SK-N-SH (cell line): Measurements from ENCODE around the gene CDSN. TPM values are rescaled to one million over a fixed set of nuclear protein-coding genes. Genes with fewer than 3 reads are reported as not detected.
A peak's percentile ranks its signal among the peaks of the same experiment; 100 is the strongest.

Experiments used
- CTCF ChIA-PET: fragments of 300-600, 350-600 bp; formaldehyde crosslinking; extraction: SDS; loops from one replicate; lab custom pipeline; 2021; lab: Yijun Ruan, JAX
- POLR2A ChIA-PET: fragments of 350-600 bp; sonication (Branson Sonifier 250); formaldehyde crosslinking; extraction: SDS; loops from one replicate; lab custom pipeline; 2020; ENCODE audit warnings: antibody characterized with exemption, inconsistent platforms; lab: Yijun Ruan, JAX
- DNase-seq: peaks from one replicate; pipeline ENCODE4 v3.0.0; 2012
- H2AFZ ChIP-seq: fragments of 200-600 bp; sonication (generic); 2 replicates; pipeline ENCODE4 v1.8.1; 2016; ENCODE audit warnings: antibody characterized with exemption, mild to moderate bottlenecking, low read depth
- H3F3A ChIP-seq: fragments of 200-600 bp; sonication (generic); replicated peaks from 2 replicates; pipeline ENCODE3; 2016; ENCODE audit warnings: antibody characterized with exemption, mild to moderate bottlenecking; ENCODE audit not compliant: insufficient read depth
- H3K27ac ChIP-seq, 2 experiments: fragments of 200-500 bp in 1 of 2; fragments of 200-600 bp in 1 of 2; sonication (Bioruptor generic) in 1 of 2; sonication (generic), shearing (Covaris generic) in 1 of 2; 2 replicates each; pipeline versions ENCODE4 v1.5.1 to v1.6.1; 2014 to 2016; ENCODE audit warnings: low read depth in 2 of 2, inconsistent platforms in 1 of 2, low read length in 1 of 2, mild to moderate bottlenecking in 1 of 2, mixed read lengths in 1 of 2
- H3K27me3 ChIP-seq: fragments of 200-600 bp; sonication (generic), shearing (Covaris generic); 2 replicates; pipeline ENCODE4 v1.6.1; 2016; ENCODE audit warnings: mixed run types; ENCODE audit not compliant: insufficient read depth
- H3K36me3 ChIP-seq, 2 experiments: fragments of 200-500 bp in 1 of 2; fragments of 200-600 bp in 1 of 2; sonication (Bioruptor generic) in 1 of 2; sonication (generic) in 1 of 2; replicated peaks in 1 of 2; 2 replicates each; pipeline versions ENCODE3 to v1.5.1; 2014 to 2016; ENCODE audit warnings: low read length in 1 of 2, mild to moderate bottlenecking in 1 of 2; ENCODE audit not compliant: insufficient read depth in 2 of 2, control insufficient read depth in 1 of 2
- H3K4me1 ChIP-seq, 2 experiments: fragments of 200-500 bp in 1 of 2; fragments of 200-600 bp in 1 of 2; sonication (Bioruptor generic) in 1 of 2; sonication (generic), shearing (Covaris generic) in 1 of 2; 2 replicates each; pipeline versions ENCODE4 v1.5.1 to v1.6.1; 2014 to 2016; ENCODE audit warnings: low read depth in 1 of 2, low read length in 1 of 2, mixed run types in 1 of 2; ENCODE audit not compliant: insufficient read depth in 2 of 2, control insufficient read depth in 1 of 2
- H3K4me2 ChIP-seq: fragments of 200-600 bp; sonication (generic), shearing (Covaris generic); 2 replicates; pipeline ENCODE4 v1.6.1; 2017; ENCODE audit warnings: mixed run types
- H3K4me3 ChIP-seq, 2 experiments: fragments of 200-500 bp in 1 of 2; fragments of 200-600 bp in 1 of 2; sonication (Bioruptor generic) in 1 of 2; sonication (generic), shearing (Covaris generic) in 1 of 2; 2 replicates each; pipeline versions ENCODE4 v1.5.1 to v1.8.1; 2014 to 2016; ENCODE audit warnings: low read depth in 2 of 2, inconsistent platforms in 1 of 2, low read length in 1 of 2, mild to moderate bottlenecking in 1 of 2, mixed read lengths in 1 of 2, moderate library complexity in 1 of 2
- H3K79me2 ChIP-seq: fragments of 200-600 bp; sonication (generic); 2 replicates; pipeline ENCODE4 v1.8.1; 2017; ENCODE audit warnings: mild to moderate bottlenecking; ENCODE audit not compliant: insufficient read depth
- H3K9ac ChIP-seq: fragments of 200-600 bp; sonication (generic); 2 replicates; pipeline ENCODE4 v1.6.1; 2017; ENCODE audit warnings: mixed run types
- H3K9me2 ChIP-seq: fragments of 200-600 bp; sonication (generic); 2 replicates; pipeline ENCODE4 v1.6.1; 2017; ENCODE audit warnings: mixed run types
- H3K9me3 ChIP-seq: fragments of 200-600 bp; sonication (generic); 2 replicates; pipeline ENCODE4 v1.6.1; 2017; ENCODE audit warnings: mixed run types, mild to moderate bottlenecking, moderate library complexity
- H4K20me1 ChIP-seq: fragments of 200-600 bp; sonication (generic); 2 replicates; pipeline ENCODE4 v1.6.1; 2017; ENCODE audit warnings: mild to moderate bottlenecking, mixed run types; ENCODE audit not compliant: insufficient read depth
- CTCF ChIP-seq: fragments of 200-600 bp; sonication (generic); IDR thresholded peaks from 2 replicates; pipeline ENCODE4 v1.6.1; 2017; ENCODE audit warnings: antibody characterized with exemption, mild to moderate bottlenecking, moderate library complexity
- MXI1 ChIP-seq: IDR thresholded peaks from 2 replicates; pipeline ENCODE4 v1.6.1; 2012; ENCODE audit warnings: mild to moderate bottlenecking, low read depth, low read length, improper control_type of control experiment
- NRF1 ChIP-seq: IDR thresholded peaks from 2 replicates; pipeline ENCODE4 v1.6.1; 2012; ENCODE audit warnings: low read depth, mild to moderate bottlenecking, low read length
- RFX5 ChIP-seq: IDR thresholded peaks from 2 replicates; pipeline ENCODE4 v1.6.1; 2012; ENCODE audit warnings: mild to moderate bottlenecking, improper control_type of control experiment, low read length
- SIN3A ChIP-seq: IDR thresholded peaks from 2 replicates; pipeline ENCODE4 v1.6.1; 2012; ENCODE audit warnings: low read depth, mild to moderate bottlenecking, low read length, moderate library complexity, borderline replicate concordance
- TCF12 ChIP-seq: IDR thresholded peaks from 2 replicates; pipeline ENCODE4 v1.4.0; 2012
- WGBS: methylation state at CpG from one replicate; pipeline ENCODE4 v1.1.6; 2017; ENCODE audit warnings: low lambda C conversion rate; 5-methylcytosine and 5-hydroxymethylcytosine counted together
- polyA plus RNA-seq, 3 experiments: library from polyadenylated mRNA; depleted of rRNA; stranded (reverse); fragments of >200 nt; gene quantifications; 2 replicates each; pipeline ENCODE4 v1.2.3, GENCODE V29; 2012
- TF ChIP-seq, protein P1 (sequence below): IDR thresholded peaks from 2 replicates; pipeline ENCODE4 v1.6.1; 2012; ENCODE audit warnings: mild to moderate bottlenecking, low read depth, low read length, moderate library complexity

CDSN gene
- polyA plus RNA-seq, 1 of the 3 experiments (the other 2 are of a cell fraction): 0.02 TPM

- Histone ChIP-seq H3K9me3 (no peaks in the 10 kb centered on the region), H3K4me2 (peak overlapping the region; percentile 85; the same call in 1 of the 2 replicates), H3K36me3 (no peaks in the 10 kb centered on the region), H3K4me3 (peak overlapping the region in 1 of 2 experiments; percentile 56; a peak in 1 of 4 replicates), H3K9ac (peak overlapping the region; percentile 69; the same call in 1 of the 2 replicates), H3K27me3 (no peaks in the 10 kb centered on the region; the same call in 1 of the 2 replicates), H2AFZ (peak overlapping the region; percentile 58), H3F3A (peaks cover 5% of the 10 kb centered on the region), H3K4me1 (peaks cover 2 to 12% of the 10 kb centered on the region in 2 experiments; a peak in 3 of 4 replicates), H3K79me2 (peaks cover 30% of the 10 kb centered on the region), H4K20me1 (no peaks in the 10 kb centered on the region), H3K9me2 (no peaks in the 10 kb centered on the region), H3K27ac (peak overlapping the region; percentile 67 to 86)
- DNase-seq: no peak
- TF ChIP-seq, protein P1, sequence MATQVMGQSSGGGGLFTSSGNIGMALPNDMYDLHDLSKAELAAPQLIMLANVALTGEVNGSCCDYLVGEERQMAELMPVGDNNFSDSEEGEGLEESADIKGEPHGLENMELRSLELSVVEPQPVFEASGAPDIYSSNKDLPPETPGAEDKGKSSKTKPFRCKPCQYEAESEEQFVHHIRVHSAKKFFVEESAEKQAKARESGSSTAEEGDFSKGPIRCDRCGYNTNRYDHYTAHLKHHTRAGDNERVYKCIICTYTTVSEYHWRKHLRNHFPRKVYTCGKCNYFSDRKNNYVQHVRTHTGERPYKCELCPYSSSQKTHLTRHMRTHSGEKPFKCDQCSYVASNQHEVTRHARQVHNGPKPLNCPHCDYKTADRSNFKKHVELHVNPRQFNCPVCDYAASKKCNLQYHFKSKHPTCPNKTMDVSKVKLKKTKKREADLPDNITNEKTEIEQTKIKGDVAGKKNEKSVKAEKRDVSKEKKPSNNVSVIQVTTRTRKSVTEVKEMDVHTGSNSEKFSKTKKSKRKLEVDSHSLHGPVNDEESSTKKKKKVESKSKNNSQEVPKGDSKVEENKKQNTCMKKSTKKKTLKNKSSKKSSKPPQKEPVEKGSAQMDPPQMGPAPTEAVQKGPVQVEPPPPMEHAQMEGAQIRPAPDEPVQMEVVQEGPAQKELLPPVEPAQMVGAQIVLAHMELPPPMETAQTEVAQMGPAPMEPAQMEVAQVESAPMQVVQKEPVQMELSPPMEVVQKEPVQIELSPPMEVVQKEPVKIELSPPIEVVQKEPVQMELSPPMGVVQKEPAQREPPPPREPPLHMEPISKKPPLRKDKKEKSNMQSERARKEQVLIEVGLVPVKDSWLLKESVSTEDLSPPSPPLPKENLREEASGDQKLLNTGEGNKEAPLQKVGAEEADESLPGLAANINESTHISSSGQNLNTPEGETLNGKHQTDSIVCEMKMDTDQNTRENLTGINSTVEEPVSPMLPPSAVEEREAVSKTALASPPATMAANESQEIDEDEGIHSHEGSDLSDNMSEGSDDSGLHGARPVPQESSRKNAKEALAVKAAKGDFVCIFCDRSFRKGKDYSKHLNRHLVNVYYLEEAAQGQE: 0 out of 2 replicates have a peak, but pooled peaks have one; percentile 60
- no peak for TF ChIP-seq RFX5
- CTCF ChIA-PET: interaction anchor here (1.3 to 4.8 kb wide), 2 partner anchors 14 to 35 kb away, joined by 3 to 20 read pairs; no protein-coding TSS in a partner anchor
- POLR2A ChIA-PET: no interaction called here
- WGBS: 22% methylated on average over 7 of the region's 7 CpGs
Observed at GRCh38 chr6:31113861-31114540, 6.2 kb downstream of the CDSN start.

GRCh38 chr6:31112478-31112877 is 7.8 kb downstream of the CDSN start, which contains the start of gene C6orf15:
Gene C6orf15 (minus strand): TSS chr6:31112575. CDS start chr6:31112555, 20 bp downstream.
- CTCF ChIA-PET: interaction anchor here (1.2 to 4.8 kb wide), 5 partner anchors 15 to 254 kb away, joined by 3 to 20 read pairs (median 4); no protein-coding TSS in a partner anchor
- no peaks in the 10 kb centered on the region for H3K9me2 ChIP-seq
- no peak for TF ChIP-seq NRF1
- no peak for TF ChIP-seq SIN3A
- no peak for TF ChIP-seq RFX5
- no peak for TF ChIP-seq TCF12
- TF ChIP-seq CTCF: no peak
- TF ChIP-seq MXI1: no peak
- TF ChIP-seq, all 33 proteins: peak for 0
- Histone ChIP-seq H4K20me1 (no peaks in the 10 kb centered on the region), H3F3A (peaks cover 5% of the 10 kb centered on the region), H3K27ac (no peak within 1 kb of the TSS), H3K4me3 (no peak within 1 kb of the TSS), H3K79me2 (peaks cover 20% of the 10 kb centered on the region), H3K9ac (no peak within 1 kb of the TSS), H3K27me3 (no peaks in the 10 kb centered on the region; the same call in 1 of the 2 replicates), H3K9me3 (no peaks in the 10 kb centered on the region), H2AFZ (no peak within 1 kb of the TSS; the same call in 1 of the 2 replicates), H3K36me3 (no peaks in the 10 kb centered on the region), H3K4me1 (peaks cover 2 to 12% of the 10 kb centered on the region in 2 experiments; a peak in 3 of 4 replicates), H3K4me2 (peak within 1 kb of the TSS; percentile 85; the same call in 1 of the 2 replicates)
- DNase-seq: no peak
- WGBS: 87% methylated on average over 5 of the region's 5 CpGs
- POLR2A ChIA-PET: no interaction called here
